GM12878 (cell line): ENCODE results near the gene SHISA9.

Experiments used
- BRCA1 ChIP-seq: IDR thresholded peaks from 2 replicates; pipeline ENCODE4 v1.6.1; 2011; ENCODE audit warnings: low read depth, low read length, improper control_type of control experiment
- CEBPB ChIP-seq, 2 experiments: fragments of 150-350 bp in 1 of 2; IDR thresholded peaks; 2 replicates each; pipeline ENCODE4 v1.6.1; 2012 to 2014; ENCODE audit warnings: low read depth in 2 of 2, low read length in 2 of 2, borderline replicate concordance in 1 of 2, inconsistent platforms in 1 of 2
- PAX5 ChIP-seq: IDR thresholded peaks from 2 replicates; pipeline ENCODE4 v1.6.1; 2011; ENCODE audit warnings: low read depth, low read length, borderline replicate concordance
- POLR2A ChIP-seq: IDR thresholded peaks from 2 replicates; pipeline ENCODE4 v1.6.1; 2011; ENCODE audit warnings: low read depth, mild to moderate bottlenecking, low read length
- TF ChIP-seq, protein P1 (sequence below), 3 experiments: IDR thresholded peaks in 2 of 3; conservative IDR thresholded peaks in 1 of 3; 2 replicates each; pipeline ENCODE4 v1.5.1; 2011; ENCODE audit warnings: low read depth in 3 of 3, low read length in 3 of 3, mild to moderate bottlenecking in 3 of 3, control low read depth in 2 of 3, moderate library complexity in 2 of 3, inconsistent platforms in 1 of 3, mixed read lengths in 1 of 3; ENCODE audit not compliant: control insufficient read depth in 2 of 3, insufficient read depth in 1 of 3; ENCODE audit errors: extremely low read depth in 1 of 3

DNA sequence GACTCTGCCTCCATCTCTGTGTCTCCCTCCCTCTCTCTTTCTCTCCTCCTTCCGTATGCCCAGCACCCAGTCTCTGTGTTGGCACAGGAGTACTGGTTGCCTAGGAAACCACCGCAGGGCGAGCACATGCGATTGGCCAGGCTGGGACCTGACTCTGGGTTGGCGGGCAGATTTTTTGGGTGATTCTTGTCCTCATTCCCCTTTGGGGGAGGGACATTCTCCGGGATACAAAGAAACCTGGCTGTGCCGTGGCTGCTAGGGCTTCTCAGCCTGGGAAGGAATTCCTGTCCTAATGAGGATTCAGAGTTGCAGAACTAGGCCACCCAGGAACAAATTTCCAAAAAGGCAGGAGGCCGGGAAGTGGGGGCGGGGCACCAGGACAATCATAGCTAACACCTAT lies 168.9 kb downstream of the SHISA9 start:
- TF ChIP-seq POLR2A (no peak), CEBPB (IDR thresholded peaks at IDR 0.05; ENCODE audit: borderline replicate concordance in 1 of 2, low read depth in 2 of 2, low read length in 2 of 2) (no peak), BRCA1 (no peak), PAX5 (no peak)
- TF ChIP-seq, protein P1, sequence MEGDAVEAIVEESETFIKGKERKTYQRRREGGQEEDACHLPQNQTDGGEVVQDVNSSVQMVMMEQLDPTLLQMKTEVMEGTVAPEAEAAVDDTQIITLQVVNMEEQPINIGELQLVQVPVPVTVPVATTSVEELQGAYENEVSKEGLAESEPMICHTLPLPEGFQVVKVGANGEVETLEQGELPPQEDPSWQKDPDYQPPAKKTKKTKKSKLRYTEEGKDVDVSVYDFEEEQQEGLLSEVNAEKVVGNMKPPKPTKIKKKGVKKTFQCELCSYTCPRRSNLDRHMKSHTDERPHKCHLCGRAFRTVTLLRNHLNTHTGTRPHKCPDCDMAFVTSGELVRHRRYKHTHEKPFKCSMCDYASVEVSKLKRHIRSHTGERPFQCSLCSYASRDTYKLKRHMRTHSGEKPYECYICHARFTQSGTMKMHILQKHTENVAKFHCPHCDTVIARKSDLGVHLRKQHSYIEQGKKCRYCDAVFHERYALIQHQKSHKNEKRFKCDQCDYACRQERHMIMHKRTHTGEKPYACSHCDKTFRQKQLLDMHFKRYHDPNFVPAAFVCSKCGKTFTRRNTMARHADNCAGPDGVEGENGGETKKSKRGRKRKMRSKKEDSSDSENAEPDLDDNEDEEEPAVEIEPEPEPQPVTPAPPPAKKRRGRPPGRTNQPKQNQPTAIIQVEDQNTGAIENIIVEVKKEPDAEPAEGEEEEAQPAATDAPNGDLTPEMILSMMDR (IDR thresholded peaks at IDR 0.05 in 2 of 3, conservative IDR thresholded peaks at IDR 0.05 in 1 of 3; ENCODE audit: control insufficient read depth in 2 of 3, extremely low read depth in 1 of 3, insufficient read depth in 1 of 3, low read depth in 3 of 3, low read length in 3 of 3), result no peak
